Fibroblast of lung (primary cell): Measurements from ENCODE around the gene HINT1. TPM values are rescaled to one million over a fixed set of nuclear protein-coding genes. Genes with fewer than 3 reads are reported as not detected.

Experiments used
- DNase-seq, 2 donors: peaks; one replicate each; pipeline versions ENCODE4 v3.0.0 to v3.0.0-alpha.2; 2010; ENCODE audit warnings: low read depth in 2 of 2
- H2AFZ ChIP-seq: 2 replicates; pipeline ENCODE4 v1.5.1; 2012; ENCODE audit warnings: low read length, control low read depth, inconsistent platforms
- H3K27ac ChIP-seq: 2 replicates; pipeline ENCODE4 v1.5.1; 2011; ENCODE audit warnings: low read length, control low read depth; ENCODE audit not compliant: insufficient read depth
- H3K27me3 ChIP-seq: 2 replicates; pipeline ENCODE4 v1.5.1; 2011; ENCODE audit warnings: mild to moderate bottlenecking, low read length; ENCODE audit not compliant: control insufficient read depth, insufficient read depth
- H3K36me3 ChIP-seq: 2 replicates; pipeline ENCODE4 v1.5.1; 2011; ENCODE audit warnings: low read length; ENCODE audit not compliant: control insufficient read depth, insufficient read depth
- H3K4me1 ChIP-seq: 2 replicates; pipeline ENCODE4 v1.5.1; 2011; ENCODE audit warnings: low read length; ENCODE audit not compliant: control insufficient read depth, insufficient read depth; ENCODE audit errors: extremely low read depth
- H3K4me2 ChIP-seq: 2 replicates; pipeline ENCODE4 v1.5.1; 2011; ENCODE audit warnings: low read length, control low read depth; ENCODE audit not compliant: insufficient read depth; ENCODE audit errors: extremely low read depth
- H3K4me3 ChIP-seq, 4 experiments: fragments of 200-600 bp in 1 of 4; sonication (generic) in 1 of 4; replicated peaks in 1 of 4; 2 replicates each; pipeline ENCODE4 v1.5.1; 2011 to 2016; ENCODE audit warnings: low read length in 4 of 4, low read depth in 3 of 4, mild to moderate bottlenecking in 3 of 4, control low read depth in 2 of 4, inconsistent platforms in 1 of 4, mixed read lengths in 1 of 4; ENCODE audit not compliant: insufficient read depth in 1 of 4; ENCODE audit errors: control extremely low read depth in 1 of 4
- H3K79me2 ChIP-seq: 2 replicates; pipeline ENCODE4 v1.5.1; 2012; ENCODE audit warnings: mild to moderate bottlenecking, low read length, inconsistent platforms; ENCODE audit not compliant: control insufficient read depth, insufficient read depth
- H3K9ac ChIP-seq: 2 replicates; pipeline ENCODE4 v1.5.1; 2011; ENCODE audit warnings: mild to moderate bottlenecking, low read length, control low read depth; ENCODE audit not compliant: insufficient read depth
- H3K9me3 ChIP-seq: 2 replicates; pipeline ENCODE4 v1.5.1; 2012; ENCODE audit warnings: low read depth, low read length; ENCODE audit not compliant: control insufficient read depth, insufficient read depth
- H4K20me1 ChIP-seq: 2 replicates; pipeline ENCODE4 v1.5.1; 2011; ENCODE audit warnings: low read length; ENCODE audit not compliant: control insufficient read depth, insufficient read depth; ENCODE audit errors: extremely low read depth
- EZH2 ChIP-seq: IDR thresholded peaks from 2 replicates; pipeline ENCODE4 v1.5.1; 2012; ENCODE audit warnings: low read length, control low read depth, mild to moderate bottlenecking; ENCODE audit errors: missing control alignments
- polyA plus RNA-seq, 2 donors: library from polyadenylated mRNA; depleted of rRNA in 1 of 2; stranded (reverse) in 1 of 2; unstranded in 1 of 2; fragments of >200 nt; gene quantifications; 2 replicates each; pipeline ENCODE4 v1.2.1, GENCODE V29; 2011 to 2012; ENCODE audit warnings: missing spikeins in 1 of 2
- total RNA-seq: library from RNA; depleted of rRNA; stranded (reverse); fragments of >200 nt; gene quantifications from 2 replicates; pipeline ENCODE4 v1.2.1, GENCODE V29; 2014
- TF ChIP-seq, protein P1 (sequence below), 2 donors: IDR thresholded peaks in 1 of 2; conservative IDR thresholded peaks in 1 of 2; 1 replicate in 1 of 2; 2 replicates in 1 of 2; pipeline ENCODE4 v1.5.1; 2011 to 2012; ENCODE audit warnings: low read length in 2 of 2, control low read depth in 1 of 2, inconsistent platforms in 1 of 2, low read depth in 1 of 2, mild to moderate bottlenecking in 1 of 2

The HINT1 gene
- total and polyA plus RNA-seq, 2 donors (not counting 1 experiment from before 2014, with no cell fraction given): 225 to 332 TPM

DNA sequence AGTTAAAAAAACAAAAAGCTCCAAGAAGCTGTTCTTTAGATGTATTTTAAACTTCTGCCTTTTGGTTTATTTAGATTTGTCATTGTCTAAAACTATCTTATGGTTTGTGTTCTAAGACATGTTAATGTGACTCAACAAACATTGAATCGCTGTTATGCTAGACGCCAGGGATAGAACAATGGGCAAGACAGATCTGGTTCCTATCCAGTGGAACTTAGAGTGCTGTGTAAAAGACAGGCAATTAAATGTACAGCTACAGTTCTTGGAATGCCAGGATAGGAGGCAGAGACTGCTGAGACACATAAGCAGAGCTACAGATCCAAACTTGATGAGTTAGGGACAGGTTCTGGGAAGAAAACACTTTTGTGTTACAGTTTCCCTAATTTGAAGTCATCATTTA, 28.1 kb upstream of the HINT1 start:
- peak in 1 of 2 donors; percentile 38 for DNase-seq
- no peak overlapping the region for H3K27ac ChIP-seq
- TF ChIP-seq EZH2: no peak
- TF ChIP-seq, protein P1, sequence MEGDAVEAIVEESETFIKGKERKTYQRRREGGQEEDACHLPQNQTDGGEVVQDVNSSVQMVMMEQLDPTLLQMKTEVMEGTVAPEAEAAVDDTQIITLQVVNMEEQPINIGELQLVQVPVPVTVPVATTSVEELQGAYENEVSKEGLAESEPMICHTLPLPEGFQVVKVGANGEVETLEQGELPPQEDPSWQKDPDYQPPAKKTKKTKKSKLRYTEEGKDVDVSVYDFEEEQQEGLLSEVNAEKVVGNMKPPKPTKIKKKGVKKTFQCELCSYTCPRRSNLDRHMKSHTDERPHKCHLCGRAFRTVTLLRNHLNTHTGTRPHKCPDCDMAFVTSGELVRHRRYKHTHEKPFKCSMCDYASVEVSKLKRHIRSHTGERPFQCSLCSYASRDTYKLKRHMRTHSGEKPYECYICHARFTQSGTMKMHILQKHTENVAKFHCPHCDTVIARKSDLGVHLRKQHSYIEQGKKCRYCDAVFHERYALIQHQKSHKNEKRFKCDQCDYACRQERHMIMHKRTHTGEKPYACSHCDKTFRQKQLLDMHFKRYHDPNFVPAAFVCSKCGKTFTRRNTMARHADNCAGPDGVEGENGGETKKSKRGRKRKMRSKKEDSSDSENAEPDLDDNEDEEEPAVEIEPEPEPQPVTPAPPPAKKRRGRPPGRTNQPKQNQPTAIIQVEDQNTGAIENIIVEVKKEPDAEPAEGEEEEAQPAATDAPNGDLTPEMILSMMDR (conservative IDR thresholded peaks at IDR 0.05 in 1 of 2, IDR thresholded peaks at IDR 0.05 in 1 of 2; ENCODE audit: low read depth in 1 of 2, low read length in 2 of 2): no peak

DNA sequence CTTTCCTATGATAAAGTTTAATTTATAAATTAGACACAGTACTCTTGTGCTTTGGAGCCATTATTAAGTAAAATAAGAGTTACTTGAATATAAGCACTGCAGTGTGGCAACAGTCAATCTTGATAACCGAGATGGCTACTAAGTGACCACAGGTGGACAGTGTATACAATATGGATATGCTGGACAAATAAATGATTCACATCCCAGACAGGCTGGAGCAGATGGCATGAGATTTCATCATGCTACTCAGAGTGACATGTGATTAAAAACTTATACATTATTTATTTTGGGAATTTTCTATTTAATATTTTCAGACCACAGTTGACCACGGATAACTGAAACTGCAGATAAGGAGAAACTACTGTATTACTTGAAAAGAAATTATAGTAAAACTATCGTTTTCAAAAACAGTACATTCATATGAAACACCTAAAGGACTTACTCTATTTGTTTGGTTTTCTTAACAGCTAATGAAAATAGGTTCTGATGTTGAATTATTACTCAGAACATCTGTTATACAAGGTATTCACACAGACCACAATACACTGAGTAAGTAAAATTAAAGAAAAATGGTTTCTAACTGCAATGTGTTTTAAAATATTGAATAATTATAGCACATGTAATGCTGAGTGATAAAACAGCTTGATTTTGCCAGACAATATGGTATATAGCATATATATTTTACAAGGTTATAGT, 21.7 kb upstream of the HINT1 start:
- Histone ChIP-seq H3K4me1 (no peaks in the 10 kb centered on the region), H3K9me3 (no peaks in the 10 kb centered on the region), H3K4me2 (no peak overlapping the region), H3K36me3 (no peaks in the 10 kb centered on the region), H3K27me3 (no peaks in the 10 kb centered on the region), H3K27ac (no peak overlapping the region), H3K4me3 (no peak overlapping the region), H3K79me2 (no peaks in the 10 kb centered on the region), H4K20me1 (no peaks in the 10 kb centered on the region), H2AFZ (no peak overlapping the region), H3K9ac (no peak overlapping the region)
- peak; percentile 22 to 76 for DNase-seq
- TF ChIP-seq, protein P1 (conservative IDR thresholded peaks at IDR 0.05 in 1 of 2, IDR thresholded peaks at IDR 0.05 in 1 of 2; ENCODE audit: low read depth in 1 of 2, low read length in 2 of 2): no peak

More for the DNA sequence above, 28.1 kb upstream of the HINT1 start:
- Histone ChIP-seq H3K4me1 (no peaks in the 10 kb centered on the region), H3K9ac (no peak overlapping the region), H3K79me2 (no peaks in the 10 kb centered on the region), H3K27me3 (no peaks in the 10 kb centered on the region), H3K4me3 (no peak overlapping the region), H2AFZ (no peak overlapping the region), H3K4me2 (no peak overlapping the region), H3K9me3 (no peaks in the 10 kb centered on the region), H3K36me3 (no peaks in the 10 kb centered on the region), H4K20me1 (no peaks in the 10 kb centered on the region)

DNA sequence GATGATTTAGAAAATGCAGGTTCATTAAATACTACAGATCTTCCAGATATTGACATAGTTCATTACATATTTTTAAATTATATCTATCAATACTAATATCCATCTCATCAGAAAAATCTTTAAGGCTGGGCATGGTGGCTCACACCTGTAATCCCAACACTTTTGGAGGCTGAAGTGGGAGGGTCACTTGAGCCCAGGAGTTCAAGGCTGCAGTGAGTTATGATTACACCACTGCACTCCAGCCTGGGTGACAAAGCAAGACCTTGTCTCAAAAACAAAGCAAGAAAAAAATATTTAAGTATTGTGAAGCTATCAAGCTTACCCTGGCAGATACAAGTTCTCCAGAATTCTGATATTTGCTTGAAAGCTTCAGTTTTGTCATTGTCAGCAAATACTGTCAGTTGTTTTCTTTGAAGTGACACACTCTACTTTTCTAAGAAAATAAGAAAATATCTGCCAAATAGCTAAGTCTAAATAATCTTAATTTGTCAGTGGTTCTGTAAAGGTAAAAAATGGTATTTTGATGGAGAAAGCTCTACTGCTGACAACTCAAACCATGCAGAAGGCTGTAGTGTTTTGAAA, 20.6 kb upstream of the HINT1 start:
- no peaks in the 10 kb centered on the region for H3K27me3 ChIP-seq
- no peak overlapping the region for H3K4me2 ChIP-seq
- H2AFZ ChIP-seq: no peak overlapping the region
- no peaks in the 10 kb centered on the region for H3K36me3 ChIP-seq
- no peaks in the 10 kb centered on the region for H3K9me3 ChIP-seq
- no peaks in the 10 kb centered on the region for H3K4me1 ChIP-seq
- H3K27ac ChIP-seq: no peak overlapping the region
- no peak overlapping the region for H3K4me3 ChIP-seq
- no peaks in the 10 kb centered on the region for H3K79me2 ChIP-seq
- no peaks in the 10 kb centered on the region for H4K20me1 ChIP-seq
- TF ChIP-seq EZH2: no peak
- TF ChIP-seq, protein P1 (conservative IDR thresholded peaks at IDR 0.05 in 1 of 2, IDR thresholded peaks at IDR 0.05 in 1 of 2; ENCODE audit: low read depth in 1 of 2, low read length in 2 of 2): no peak
- DNase-seq: no peak
- no peak overlapping the region for H3K9ac ChIP-seq
